Endothelial cell of umbilical vein (primary cell): ENCODE measurements around the gene MICAL3. TPM values are rescaled to one million over a fixed set of nuclear protein-coding genes. Genes with fewer than 3 reads are reported as not detected.

Source experiments
- BruUV-seq: library from RNA; stranded (reverse); fragments of 400-500 nt; replicated peaks from 2 replicates; lab custom pipeline; 2021; lab: Mats Ljungman, UMichigan
- CTCF ChIA-PET: fragments of 300-600, 350-600 bp; sonication (Branson Sonifier 250); formaldehyde crosslinking; loops from one replicate; lab custom pipeline; 2021; ENCODE audit warnings: antibody characterized with exemption, inconsistent platforms; lab: Charles Lee
- POLR2A ChIA-PET: fragments of 300-600, 350-600 bp; sonication (Branson Sonifier 250); formaldehyde crosslinking; loops from one replicate; lab custom pipeline; 2021; ENCODE audit warnings: antibody characterized with exemption, inconsistent platforms; lab: Charles Lee
- DNase-seq: peaks from one replicate; pipeline ENCODE4 v3.0.0-alpha.2; 2011; ENCODE audit warnings: low read depth, low spot score
- FAIRE-seq: peaks from 2 replicates; lab custom pipeline; 2011; peaks lifted over from hg19 to GRCh38; lab: Jason Lieb, UNC
- H2AFZ ChIP-seq: 2 replicates; pipeline ENCODE4 v1.6.0; 2012; ENCODE audit warnings: low read depth, low read length, control low read depth, inconsistent platforms
- H3K27ac ChIP-seq: 2 replicates; pipeline ENCODE4 v1.5.1; 2011; ENCODE audit warnings: low read depth, mild to moderate bottlenecking, control low read depth, low read length, moderate library complexity; ENCODE audit not compliant: insufficient read depth
- H3K27me3 ChIP-seq, 2 experiments: 2 replicates each; pipeline versions ENCODE4 v1.6.0 to v1.6.1; 2011; ENCODE audit warnings: low read length in 2 of 2, mixed read lengths in 1 of 2; ENCODE audit not compliant: control insufficient read depth in 2 of 2, insufficient read depth in 2 of 2
- H3K36me3 ChIP-seq, 2 experiments: 2 replicates in 1 of 2; 3 replicates in 1 of 2; pipeline ENCODE4 v1.5.1; 2011; ENCODE audit warnings: low read length in 2 of 2, mild to moderate bottlenecking in 1 of 2, moderate library complexity in 1 of 2; ENCODE audit not compliant: control insufficient read depth in 2 of 2, insufficient read depth in 2 of 2; ENCODE audit errors: extremely low read depth in 1 of 2
- H3K4me1 ChIP-seq: 3 replicates; pipeline ENCODE4 v1.5.1; 2011; ENCODE audit warnings: mild to moderate bottlenecking, low read length; ENCODE audit not compliant: control insufficient read depth, insufficient read depth; ENCODE audit errors: extremely low read depth
- H3K4me2 ChIP-seq: 2 replicates; pipeline ENCODE4 v1.6.1; 2011; ENCODE audit warnings: low read length, control low read depth, mixed read lengths; ENCODE audit not compliant: insufficient read depth
- H3K4me3 ChIP-seq, 3 experiments: fragments of 200-600 bp in 1 of 3; sonication (generic), shearing (Covaris generic) in 1 of 3; replicated peaks in 1 of 3; 2 replicates each; pipeline ENCODE4 v1.5.1; 2011 to 2016; ENCODE audit warnings: control low read depth in 3 of 3, low read length in 3 of 3, mild to moderate bottlenecking in 2 of 3, inconsistent platforms in 1 of 3, low read depth in 1 of 3, moderate library complexity in 1 of 3; ENCODE audit not compliant: insufficient read depth in 1 of 3
- H3K79me2 ChIP-seq: 2 replicates; pipeline ENCODE4 v1.6.0; 2012; ENCODE audit warnings: low read length, inconsistent platforms; ENCODE audit not compliant: control insufficient read depth, insufficient read depth
- H3K9ac ChIP-seq: replicated peaks from 2 replicates; pipeline ENCODE3; 2011; ENCODE audit warnings: low read length, control low read depth; ENCODE audit not compliant: insufficient read depth; ENCODE audit errors: extremely low read depth
- H3K9me1 ChIP-seq: replicated peaks from 3 replicates; pipeline ENCODE4 v1.6.0; 2011; ENCODE audit warnings: mild to moderate bottlenecking, low read length; ENCODE audit not compliant: control insufficient read depth, insufficient read depth; ENCODE audit errors: extremely low read depth
- H3K9me3 ChIP-seq: replicated peaks from 2 replicates; pipeline ENCODE4 v1.5.1; 2012; ENCODE audit warnings: low read length, inconsistent platforms; ENCODE audit not compliant: control insufficient read depth, insufficient read depth
- H4K20me1 ChIP-seq: replicated peaks from 2 replicates; pipeline ENCODE3; 2011; ENCODE audit warnings: mild to moderate bottlenecking, low read length; ENCODE audit not compliant: control insufficient read depth, insufficient read depth; ENCODE audit errors: extremely low read depth
- CTCF ChIP-seq, 2 donors: IDR thresholded peaks; 1 replicate in 1 of 2; 2 replicates in 1 of 2; pipeline ENCODE4 v1.5.1; 2011; ENCODE audit warnings: low read length in 2 of 2, mild to moderate bottlenecking in 2 of 2, moderate library complexity in 2 of 2, control low read depth in 1 of 2, inconsistent platforms in 1 of 2, low read depth in 1 of 2; ENCODE audit not compliant: insufficient read depth in 1 of 2; ENCODE audit errors: extremely low read depth in 1 of 2
- EZH2 ChIP-seq: IDR thresholded peaks from 2 replicates; pipeline ENCODE4 v1.6.1; 2012; ENCODE audit warnings: borderline replicate concordance, low read depth, mild to moderate bottlenecking, moderate library complexity, low read length, inconsistent platforms; ENCODE audit not compliant: severe bottlenecking
- FOS ChIP-seq: IDR thresholded peaks from 2 replicates; pipeline ENCODE4 v1.6.1; 2011; ENCODE audit warnings: mild to moderate bottlenecking, low read length, moderate library complexity, borderline replicate concordance; ENCODE audit not compliant: insufficient read depth
- GATA2 ChIP-seq: IDR thresholded peaks from 2 replicates; pipeline ENCODE4 v1.7.0; 2011; ENCODE audit warnings: low read depth, mild to moderate bottlenecking, moderate library complexity, mixed read lengths, low read length; ENCODE audit not compliant: insufficient read length, insufficient read depth
- JUN ChIP-seq: IDR thresholded peaks from 2 replicates; pipeline ENCODE4 v1.6.1; 2011; ENCODE audit warnings: borderline replicate concordance, low read depth; ENCODE audit not compliant: insufficient read length, insufficient read depth
- MAX ChIP-seq: IDR thresholded peaks from 2 replicates; pipeline ENCODE4 v1.6.1; 2011; ENCODE audit not compliant: insufficient read depth, insufficient read length
- MYC ChIP-seq: IDR thresholded peaks from one replicate; pipeline ENCODE4 v1.6.1; 2011; ENCODE audit warnings: mild to moderate bottlenecking, low read depth, low read length
- POLR2A ChIP-seq: IDR thresholded peaks from 2 replicates; pipeline ENCODE4 v1.6.1; 2012; ENCODE audit warnings: low read depth, mild to moderate bottlenecking, control low read depth, low read length
- POLR2AphosphoS5 ChIP-seq: IDR thresholded peaks from 2 replicates; pipeline ENCODE4 v1.6.1; 2012; ENCODE audit warnings: low read depth, mild to moderate bottlenecking, control low read depth, low read length, moderate library complexity; ENCODE audit not compliant: insufficient read depth
- dilution Hi-C: fragments of 300-500 bp; cut with MboI; formaldehyde crosslinking; loops from one replicate; pipeline ENCODE4 v1.15.0; 2019; ENCODE audit warnings: low sequenced_read_pairs; ENCODE audit not compliant: extremely low pct_ligation_motif_present
- intact Hi-C: fragments of 100-400 bp; cut with micrococcal nuclease; formaldehyde crosslinking; loops from one replicate; pipeline ENCODE4 v1.10.0; 2022
- polyA plus RNA-seq, 4 experiments: library from polyadenylated mRNA; depleted of rRNA in 3 of 4; stranded (reverse) in 3 of 4; unstranded in 1 of 4; fragments of >200 nt; gene quantifications; 2 replicates each; pipeline versions ENCODE4 v1.2.1 to v1.2.3, GENCODE V29; 2011 to 2012; ENCODE audit warnings: missing spikeins in 1 of 4
- total RNA-seq: library from RNA; stranded (reverse); gene quantifications from 2 replicates; pipeline ENCODE4 v1.2.3, GENCODE V29; 2021

MICAL3 gene
- total and polyA plus RNA-seq, 2 donors (not counting 3 experiments of a cell fraction or from before 2014, with no cell fraction given): 14.5 to 63.7 TPM

- no peaks in the 10 kb centered on the region for H4K20me1 ChIP-seq
- H3K4me2 ChIP-seq: no peak overlapping the region
- H3K27ac ChIP-seq: no peak overlapping the region
- FAIRE-seq: no peak
- H3K9ac ChIP-seq: no peak overlapping the region
- H3K79me2 ChIP-seq: no peaks in the 10 kb centered on the region
- no peak overlapping the region for H3K4me3 ChIP-seq
- H2AFZ ChIP-seq: no peak overlapping the region
- H3K27me3 ChIP-seq: no peaks in the 10 kb centered on the region
- BruUV-seq: no TSS peak
- dilution Hi-C loops (no loop called here), intact Hi-C loops (loop anchor here (5.0 kb wide), 1 partner anchor 137 kb away; the partner anchor contains the start of gene MICAL3)
- H3K36me3 ChIP-seq: peaks cover 11 to 24% of the 10 kb centered on the region in 2 experiments
- ChIA-PET POLR2A (no interaction called here), CTCF (interaction anchor here (1.0 to 1.9 kb wide), 4 partner anchors 27 to 193 kb away, joined by 4 to 7 read pairs (median 4); partner anchors contain the start of gene PEX26)
- H3K9me3 ChIP-seq: no peaks in the 10 kb centered on the region
- TF ChIP-seq MYC: no peak
- no peak for TF ChIP-seq JUN
- no peak for TF ChIP-seq CTCF (IDR thresholded peaks at IDR 0.05; ENCODE audit: extremely low read depth in 1 of 2, insufficient read depth in 1 of 2, low read depth in 1 of 2, low read length in 2 of 2)
- no peak for TF ChIP-seq POLR2A
- TF ChIP-seq POLR2AphosphoS5: no peak
- TF ChIP-seq EZH2: no peak
- TF ChIP-seq GATA2: no peak
- no peak for TF ChIP-seq FOS
- TF ChIP-seq MAX: no peak
- no peaks in the 10 kb centered on the region for H3K4me1 ChIP-seq
- H3K9me1 ChIP-seq: no peaks in the 10 kb centered on the region
- DNase-seq: no peak
These were observed 139.5 kb downstream of the MICAL3 start for GRCh38 chr22:17884893-17885292.
